ENCODE measurements around the gene MYO5A. TPM values are rescaled to one million over a fixed set of nuclear protein-coding genes. Genes with fewer than 3 reads are reported as not detected.

MYO5A gene
- total RNA-seq, 1 donor from 2014 or later: 34.8 TPM

DNA sequence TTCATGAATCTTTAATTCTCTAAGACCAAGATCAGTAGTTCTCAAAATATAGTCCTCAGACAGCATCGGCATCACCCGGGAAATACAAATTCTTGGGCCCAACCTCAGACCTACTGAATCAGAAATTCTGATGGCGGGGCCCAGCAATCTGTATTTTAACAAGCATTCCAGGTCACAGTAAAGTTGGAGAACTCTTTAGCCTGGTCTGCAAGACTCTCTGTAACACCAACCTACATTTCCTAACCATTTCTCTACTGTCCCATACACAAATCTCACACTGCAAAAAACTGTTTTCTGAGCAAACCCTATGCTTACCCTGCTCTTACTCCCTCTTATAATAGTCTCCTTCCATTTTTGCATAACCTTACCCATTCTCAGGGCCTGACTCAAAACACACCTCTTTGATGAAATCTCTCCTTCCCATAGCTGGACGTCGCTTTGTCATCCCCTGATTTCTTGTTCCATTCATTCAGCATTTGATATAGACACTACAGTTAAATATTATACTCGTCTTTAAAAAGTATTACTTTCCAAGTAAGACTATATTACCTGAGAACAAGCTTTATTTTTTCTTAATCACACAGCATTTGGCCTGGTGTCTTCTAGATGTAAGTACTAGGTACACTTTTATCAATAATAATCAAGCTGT is 149.8 kb downstream of the MYO5A start:
- intact Hi-C loops (cut with micrococcal nuclease): no loop called here

DNA sequence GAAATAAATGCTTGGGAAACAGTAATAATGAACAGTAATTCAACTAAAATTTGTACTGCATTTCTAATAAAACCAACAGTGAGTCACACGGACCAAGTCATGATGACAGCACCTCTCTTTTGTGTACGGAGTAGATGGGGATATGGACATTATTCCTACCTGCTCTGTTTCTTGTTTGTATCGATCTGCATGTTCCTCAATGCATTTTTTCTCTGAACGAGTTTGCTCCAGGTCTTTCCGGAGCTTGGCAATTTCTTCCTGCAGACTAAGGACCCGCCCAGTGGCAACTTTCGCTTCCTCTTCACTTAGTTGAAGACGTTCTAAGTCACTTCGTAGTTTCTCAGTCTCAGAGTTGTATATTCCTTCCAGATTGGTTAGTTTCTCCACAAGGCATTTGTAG is 158.7 kb downstream of the MYO5A start:
- intact Hi-C loops (cut with micrococcal nuclease): no loop called here

DNA sequence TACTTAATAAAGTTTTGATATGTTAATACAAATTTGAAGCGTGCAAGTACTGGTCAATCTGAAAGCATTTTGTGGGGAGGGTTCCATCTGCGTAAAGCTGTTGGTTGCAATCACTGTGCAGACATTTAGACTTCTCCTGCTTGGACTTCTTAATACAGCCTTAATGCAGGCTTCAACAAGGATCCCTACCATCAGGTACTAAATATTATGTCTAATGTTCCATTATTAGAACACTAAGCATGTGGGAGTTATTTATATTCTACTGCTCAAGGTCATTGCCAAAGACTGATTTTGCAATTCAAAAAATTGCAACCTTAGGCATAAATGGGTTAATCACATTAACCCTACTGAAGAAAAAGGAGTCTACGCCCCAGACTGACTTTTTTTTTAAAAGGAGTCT is 159.2 kb downstream of the MYO5A start:
- intact Hi-C loops (cut with micrococcal nuclease): no loop called here

DNA sequence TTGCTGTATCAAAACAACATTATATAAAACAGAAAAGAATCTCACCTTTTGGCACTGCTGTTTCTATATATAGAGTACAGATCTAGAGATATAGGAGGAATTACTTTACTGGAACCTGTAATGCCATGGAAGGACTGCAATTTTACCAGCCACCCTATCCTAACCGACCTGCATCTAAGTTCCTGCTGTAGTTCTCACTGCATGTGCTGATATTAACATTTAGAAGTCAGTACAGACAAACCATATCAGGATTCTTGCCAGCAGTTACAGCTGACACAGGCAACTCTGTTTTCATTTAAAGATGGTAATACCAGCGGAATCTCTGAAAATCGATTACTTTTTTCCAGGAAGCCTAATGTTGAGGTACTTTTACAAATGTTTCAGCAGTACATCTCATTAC is 159.7 kb downstream of the MYO5A start:
- intact Hi-C loops (cut with micrococcal nuclease): no loop called here

- intact Hi-C loops (cut with micrococcal nuclease): no loop called here
Observed at GRCh38 chr15:52368402-52368801, 160.3 kb downstream of the MYO5A start.

DNA sequence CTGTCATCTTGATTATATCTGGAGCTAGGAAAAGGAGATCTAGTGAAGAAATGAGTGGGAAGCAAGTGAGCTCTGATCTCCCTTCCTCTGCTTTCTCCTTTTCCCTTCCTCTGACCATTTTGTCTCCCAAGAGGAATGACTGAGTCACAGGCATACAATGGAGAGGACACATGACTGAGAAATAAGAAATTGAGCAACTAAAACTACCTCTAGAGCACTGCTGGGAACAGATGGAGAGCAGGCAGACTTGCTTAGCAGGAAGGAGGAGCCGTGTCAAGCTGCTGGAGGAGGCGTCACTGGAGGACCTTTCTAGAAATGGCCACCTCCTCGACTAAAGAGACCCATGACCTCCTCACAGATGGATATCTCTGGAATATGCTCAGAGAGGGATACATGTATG is 166.2 kb downstream of the MYO5A start:
- intact Hi-C loops (cut with micrococcal nuclease): no loop called here

DNA sequence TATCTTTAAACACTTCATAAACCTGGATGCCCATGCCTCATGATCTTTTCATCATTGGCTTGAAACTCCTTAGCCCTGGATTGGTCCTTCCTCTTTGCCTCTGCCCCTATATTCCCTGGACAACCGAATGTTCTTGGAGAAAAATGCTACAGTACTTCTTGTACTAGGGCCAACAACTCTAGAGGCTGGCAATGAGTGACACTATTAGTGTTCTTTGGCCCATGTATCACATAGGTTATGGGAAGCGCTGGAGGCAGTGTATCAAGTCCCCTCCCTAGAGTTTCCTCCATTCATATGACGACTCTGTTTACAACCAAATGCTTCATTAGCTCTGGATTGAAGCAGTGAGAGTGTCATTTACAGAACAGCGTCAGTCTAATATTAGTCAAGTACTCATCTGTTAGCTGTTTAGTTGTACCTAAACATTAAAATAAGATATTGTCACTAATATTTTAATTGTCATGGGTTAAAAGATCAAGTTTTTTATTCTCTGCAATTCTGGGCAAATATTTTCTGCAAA is 166.6 kb downstream of the MYO5A start:
- intact Hi-C loops (cut with micrococcal nuclease): no loop called here

GRCh38 chr15:52361494-52361893 is 167.2 kb downstream of the MYO5A start:
- intact Hi-C loops (cut with micrococcal nuclease): no loop called here

DNA sequence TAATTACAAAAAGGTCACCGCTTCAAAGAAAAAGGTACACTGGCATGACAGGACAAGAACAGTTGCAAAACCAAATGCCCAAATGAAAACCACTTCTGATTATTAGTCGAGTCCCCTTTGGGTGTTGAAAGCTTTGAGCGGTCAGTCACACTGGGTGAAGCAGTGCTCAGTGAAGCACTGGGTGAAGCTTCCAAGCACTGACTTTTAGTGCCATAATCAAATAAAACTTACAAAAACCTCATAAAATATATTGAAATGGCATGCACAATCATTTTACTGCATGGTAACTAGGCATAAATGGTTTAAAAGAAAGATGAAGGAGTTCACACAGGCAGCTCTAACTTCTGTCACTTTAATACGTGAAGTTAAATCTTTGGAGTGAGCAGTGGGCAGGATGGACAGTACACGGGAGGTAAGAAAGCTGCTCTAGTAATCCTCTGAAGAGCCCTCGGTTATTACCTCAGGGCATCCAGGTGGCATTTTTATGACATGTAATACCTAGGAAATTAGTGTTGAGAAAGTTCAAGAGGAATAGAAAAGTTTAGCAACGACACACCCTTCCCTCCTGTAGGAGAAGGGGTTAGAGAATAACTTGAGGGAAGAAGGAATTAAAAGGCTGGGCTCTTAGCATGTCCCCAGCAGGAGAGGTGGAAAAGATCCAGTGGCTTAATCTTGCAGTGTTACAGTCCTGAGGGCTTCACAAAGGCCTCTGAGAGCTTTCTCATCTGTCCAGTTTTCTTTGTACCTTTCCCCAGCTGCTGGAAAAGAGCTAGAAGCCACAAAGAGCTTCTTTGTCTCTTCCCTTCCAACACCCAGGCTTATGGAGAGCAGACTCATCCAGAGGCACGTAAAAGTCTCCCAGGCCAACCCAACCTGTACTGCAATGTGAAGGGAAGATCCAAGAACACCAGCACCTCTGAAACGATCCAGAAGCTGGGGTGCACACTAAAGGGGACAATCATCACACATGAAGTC is 168.2 kb downstream of the MYO5A start:
- intact Hi-C loops (cut with micrococcal nuclease): no loop called here

- intact Hi-C loops (cut with micrococcal nuclease): no loop called here
Observed at GRCh38 chr15:52359722-52360121, 169.0 kb downstream of the MYO5A start.

- intact Hi-C loops (cut with micrococcal nuclease): no loop called here
Observed at GRCh38 chr15:52357949-52358348, 170.7 kb downstream of the MYO5A start.

GRCh38 chr15:52352086-52352485 is 176.6 kb downstream of the MYO5A start:
- intact Hi-C loops (cut with micrococcal nuclease): no loop called here

GRCh38 chr15:52351206-52351908 is 177.3 kb downstream of the MYO5A start:
- intact Hi-C loops (cut with micrococcal nuclease): no loop called here

- intact Hi-C loops (cut with micrococcal nuclease): no loop called here
Observed at GRCh38 chr15:52350423-52350822, 178.3 kb downstream of the MYO5A start.

DNA sequence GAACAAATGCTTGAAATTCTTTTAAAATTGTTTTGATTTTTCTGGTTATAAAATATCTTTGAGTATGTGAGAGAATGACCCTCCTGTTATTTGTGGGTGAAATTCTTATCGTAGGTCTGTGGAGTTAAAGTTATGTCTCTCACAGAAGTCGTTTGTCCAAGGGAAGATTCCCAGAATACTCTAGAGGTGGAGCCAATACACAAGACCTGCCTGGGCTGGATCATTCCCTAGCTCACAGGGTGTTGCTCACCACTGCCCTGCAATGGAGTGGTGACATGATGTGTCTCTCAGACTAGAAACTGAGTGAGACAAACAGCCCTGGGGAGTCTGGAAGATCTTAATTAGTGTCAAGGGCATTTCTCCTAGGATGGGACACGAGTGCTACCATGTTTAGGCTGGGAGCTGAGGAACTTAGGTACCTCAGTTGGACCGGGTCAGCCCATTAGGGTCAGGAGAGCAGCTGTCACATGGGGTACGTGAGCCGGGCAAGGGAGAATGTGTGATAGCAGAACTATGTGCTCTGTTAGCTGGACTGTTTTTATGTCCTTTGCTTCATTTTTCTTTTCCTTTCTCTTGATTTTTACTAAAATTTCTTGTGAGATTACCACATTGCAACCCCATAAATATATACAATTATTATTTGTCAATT is 179.5 kb downstream of the MYO5A start:
- intact Hi-C loops (cut with micrococcal nuclease): no loop called here

- intact Hi-C loops (cut with micrococcal nuclease): no loop called here
Observed at GRCh38 chr15:52348056-52348745, 180.5 kb downstream of the MYO5A start.

- intact Hi-C loops (cut with micrococcal nuclease): no loop called here
Observed at GRCh38 chr15:52344592-52344991, 184.1 kb downstream of the MYO5A start.

- intact Hi-C loops (cut with micrococcal nuclease): no loop called here
Observed at GRCh38 chr15:52343831-52344230, 184.8 kb downstream of the MYO5A start.

- intact Hi-C loops (cut with micrococcal nuclease): no loop called here
Observed at GRCh38 chr15:52340093-52340492, 188.6 kb downstream of the MYO5A start.

DNA sequence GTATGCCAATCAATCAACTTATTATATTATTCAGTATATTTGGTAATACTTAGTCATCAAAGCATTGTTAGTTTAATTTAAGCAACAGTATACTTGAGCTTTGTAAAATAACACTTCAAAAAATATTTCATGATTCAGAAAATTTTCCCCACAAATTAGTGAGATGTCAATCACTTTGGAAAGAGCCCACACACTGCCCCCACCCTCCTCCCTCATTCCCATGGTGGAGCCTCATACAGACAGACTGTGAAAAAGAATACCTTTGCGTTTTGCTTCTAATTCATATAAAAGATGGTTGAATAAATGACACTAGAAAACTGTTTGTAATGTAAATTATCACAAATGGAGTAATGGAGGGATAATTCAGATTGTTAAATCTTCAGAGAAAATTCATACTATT is 189.8 kb downstream of the MYO5A start:
- intact Hi-C loops (cut with micrococcal nuclease): no loop called here

DNA sequence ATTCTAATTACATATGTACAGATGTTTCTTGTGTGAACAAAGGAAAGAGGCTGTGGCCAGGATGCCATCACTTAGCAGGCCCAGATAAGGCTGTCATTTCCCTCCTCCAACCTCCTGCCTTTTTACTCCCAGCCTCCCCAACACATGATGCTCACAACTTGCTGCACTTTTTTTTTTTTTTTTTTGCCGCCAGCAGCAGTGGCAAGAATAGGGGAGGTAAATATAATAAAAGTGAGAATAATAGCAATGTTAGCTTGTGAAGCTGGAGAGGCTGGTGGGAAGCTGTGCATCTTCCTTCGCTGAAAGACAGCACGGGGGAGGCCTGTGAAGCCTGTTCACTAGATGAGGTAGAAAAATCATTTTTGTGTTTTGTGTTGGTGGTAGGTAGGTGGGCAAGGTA is 190.6 kb downstream of the MYO5A start:
- intact Hi-C loops (cut with micrococcal nuclease): no loop called here

Measured in T-helper 1 cell treated with Interleukin-12 subunit alpha and Interleukin-12 subunit beta and Interleukin-4 antibody, amounts not matched to agents 30 ng/mL and 1 ng/mL, for 36 hours (primary cell).